HepG2 (cell line): ENCODE results near the gene ZNF507. TPM values are rescaled to one million over a fixed set of nuclear protein-coding genes. Genes with fewer than 3 reads are reported as not detected.

Source experiments
- CREB1 ChIP-seq, 2 experiments: fragments of 450-650 bp in 1 of 2; IDR thresholded peaks; 2 replicates each; pipeline ENCODE4 v1.6.1; 2016 to 2017; ENCODE audit warnings: control low read depth in 1 of 2, mild to moderate bottlenecking in 1 of 2, missing compliant biosample characterization in 1 of 2, missing genetic modification characterization in 1 of 2
- ELF3 ChIP-seq: IDR thresholded peaks from 2 replicates; pipeline ENCODE4 v1.6.1; 2016; ENCODE audit warnings: missing genetic modification reagents, missing compliant biosample characterization
- FOXA1 ChIP-seq, 2 experiments: fragments of 450-650 bp in 1 of 2; sonication (generic) in 1 of 2; formaldehyde crosslinking in 1 of 2; IDR thresholded peaks; 2 replicates each; pipeline versions ENCODE4 v1.4.0 to v1.6.1; 2016 to 2020; ENCODE audit warnings: missing genetic modification reagents in 1 of 2
- HMGA1 ChIP-seq: sonication (generic); formaldehyde crosslinking; conservative IDR thresholded peaks from 2 replicates; pipeline ENCODE4 v1.4.0; 2020; ENCODE audit warnings: missing genetic modification reagents
- HNRNPUL1 ChIP-seq: fragments of 200-400 bp; formaldehyde crosslinking; IDR thresholded peaks from 2 replicates; pipeline ENCODE4 v1.6.1; 2017; ENCODE audit warnings: low read depth, mild to moderate bottlenecking, low read length, moderate library complexity
- MYC ChIP-seq: sonication (generic); formaldehyde crosslinking; IDR thresholded peaks from 2 replicates; pipeline ENCODE4 v1.9.0; 2021; ENCODE audit warnings: missing genetic modification reagents, borderline replicate concordance
- PRMT3 ChIP-seq: sonication (generic); formaldehyde crosslinking; IDR thresholded peaks from 2 replicates; pipeline ENCODE4 v1.8.1; 2022; ENCODE audit warnings: low read depth, mild to moderate bottlenecking, moderate library complexity, missing genetic modification reagents, borderline replicate concordance
- SALL2 ChIP-seq: sonication (generic); formaldehyde crosslinking; IDR thresholded peaks from 2 replicates; pipeline ENCODE4 v1.8.1; 2023; ENCODE audit warnings: mild to moderate bottlenecking, missing genetic modification reagents, inconsistent platforms
- TARDBP ChIP-seq: sonication (generic); formaldehyde crosslinking; IDR thresholded peaks from 2 replicates; pipeline ENCODE4 v1.8.0; 2022; ENCODE audit warnings: mild to moderate bottlenecking, missing genetic modification reagents
- YEATS4 ChIP-seq: sonication (generic); formaldehyde crosslinking; IDR thresholded peaks from 2 replicates; pipeline ENCODE4 v1.4.0; 2020; ENCODE audit warnings: missing genetic modification reagents, borderline replicate concordance
- ZNF264 ChIP-seq: sonication (generic); formaldehyde crosslinking; IDR thresholded peaks from 2 replicates; pipeline ENCODE4 v1.4.0; 2020; ENCODE audit warnings: missing genetic modification reagents
- ZNF317 ChIP-seq: sonication (generic); formaldehyde crosslinking; IDR thresholded peaks from 2 replicates; pipeline ENCODE4 v1.5.0; 2020; ENCODE audit warnings: mild to moderate bottlenecking, missing genetic modification reagents
- ZNF432 ChIP-seq: sonication (generic); formaldehyde crosslinking; IDR thresholded peaks from 2 replicates; pipeline ENCODE4 v1.5.0; 2020; ENCODE audit warnings: missing genetic modification reagents, mild to moderate bottlenecking, borderline replicate concordance
- ZNF549 ChIP-seq: sonication (generic); formaldehyde crosslinking; IDR thresholded peaks from 2 replicates; pipeline ENCODE4 v1.5.0; 2020; ENCODE audit warnings: missing genetic modification reagents
- ZNF562 ChIP-seq: sonication (generic); formaldehyde crosslinking; IDR thresholded peaks from 2 replicates; pipeline ENCODE4 v1.8.0; 2022; ENCODE audit warnings: missing genetic modification reagents, borderline replicate concordance
- ZNF749 ChIP-seq: sonication (generic); formaldehyde crosslinking; IDR thresholded peaks from 2 replicates; pipeline ENCODE4 v1.8.0; 2022; ENCODE audit warnings: mild to moderate bottlenecking, missing genetic modification reagents, moderate library complexity, borderline replicate concordance
- ZNF768 ChIP-seq: sonication (generic); formaldehyde crosslinking; IDR thresholded peaks from 2 replicates; pipeline ENCODE4 v1.4.0; 2020; ENCODE audit warnings: missing genetic modification reagents
- polyA plus RNA-seq, 8 experiments: library from polyadenylated mRNA; depleted of rRNA in 3 of 8; stranded (reverse) in 7 of 8; unstranded in 1 of 8; fragments of >200 nt; fragmentation: Illumina TruSeq in 4 of 8; extraction: Trizol in 4 of 8; gene quantifications; 2 replicates each; pipeline versions ENCODE4 v1.2.1 to v1.2.3, GENCODE V29; 2011 to 2016; ENCODE audit warnings: low read depth in 4 of 8, missing spikeins in 1 of 8, mixed read lengths in 1 of 8; ENCODE audit not compliant: insufficient read depth in 1 of 8
- total RNA-seq, 5 experiments: library from RNA; depleted of rRNA; stranded (reverse); fragments of >200 nt; fragmentation: Illumina TruSeq; extraction: Trizol; gene quantifications; 2 replicates each; pipeline ENCODE4 v1.2.3, GENCODE V29; 2016; ENCODE audit warnings: low read depth in 1 of 5
- TF ChIP-seq, protein P1 (sequence below): sonication (generic); formaldehyde crosslinking; IDR thresholded peaks from 2 replicates; pipeline ENCODE4 v1.4.0; 2020; ENCODE audit warnings: missing genetic modification reagents; ENCODE audit errors: not compliant biosample characterization
- TF ChIP-seq, protein P2 (sequence below): sonication (generic); formaldehyde crosslinking; IDR thresholded peaks from 2 replicates; pipeline ENCODE4 v1.4.0; 2020; ENCODE audit warnings: mild to moderate bottlenecking, missing genetic modification reagents
- TF ChIP-seq, protein P3 (sequence below): sonication (generic); formaldehyde crosslinking; IDR thresholded peaks from 2 replicates; pipeline ENCODE4 v1.8.1; 2023; ENCODE audit warnings: missing genetic modification reagents, inconsistent platforms, borderline replicate concordance

The ZNF507 gene
- total and polyA plus RNA-seq, 2 of the 13 experiments (the other 11 are each of a cell fraction or from before 2014, with no cell fraction given): 7.3 to 10.9 TPM

DNA sequence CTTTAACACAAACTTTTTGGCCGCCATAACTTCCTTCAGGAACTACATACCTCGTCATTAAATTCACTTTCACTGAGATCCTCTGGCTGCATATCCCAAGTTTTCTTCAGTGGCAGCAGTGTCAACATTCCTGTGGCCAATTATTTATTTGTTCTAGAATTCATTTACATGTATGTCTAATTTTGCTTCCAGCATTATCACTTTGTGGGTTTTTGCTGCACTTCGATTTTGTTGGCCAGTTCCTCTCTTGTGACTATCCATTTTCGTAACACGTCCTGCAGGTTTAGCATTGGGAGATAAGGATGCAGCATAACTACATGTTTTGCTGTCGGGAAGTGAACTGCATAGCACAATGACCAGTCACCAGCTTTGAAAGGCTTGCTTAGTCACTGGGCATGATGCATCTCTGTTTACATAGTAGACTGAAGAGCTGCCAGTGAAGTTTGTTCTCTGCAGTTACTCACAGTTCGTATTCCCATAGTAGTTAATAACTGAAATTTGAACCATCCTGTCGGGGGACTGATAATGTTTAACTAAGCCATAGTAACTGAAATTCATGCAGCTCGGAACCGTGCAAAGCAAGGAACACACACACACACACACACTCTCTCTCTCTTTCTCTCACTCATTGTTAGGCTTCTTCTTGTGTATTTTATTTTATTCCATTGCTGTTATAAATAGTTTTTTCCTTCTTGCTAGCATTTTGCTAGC is 28.3 kb downstream of the ZNF507 start (continued):
- TF ChIP-seq HMGA1 (CRISPR knock-in tag) (no peak), FOXA1 (IDR thresholded peaks at IDR 0.05) (peak; percentile 73), FOXA1 (CRISPR knock-in tag; IDR thresholded peaks at IDR 0.05) (peak; percentile 96), ZNF768 (CRISPR knock-in tag) (no peak), ZNF562 (CRISPR knock-in tag) (no peak), CREB1 (IDR thresholded peaks at IDR 0.05) (peak; percentile 79), CREB1 (CRISPR knock-in tag; IDR thresholded peaks at IDR 0.05) (peak; percentile 74; the same call in 1 of the 2 replicates), ZNF749 (CRISPR knock-in tag) (no peak), HNRNPUL1 (peak; percentile 89), PRMT3 (CRISPR knock-in tag) (no peak), YEATS4 (no peak; the same call in 1 of the 2 replicates), SALL2 (CRISPR knock-in tag) (no peak), ZNF549 (CRISPR knock-in tag) (no peak), TARDBP (CRISPR knock-in tag) (peak; percentile 81; the same call in 1 of the 2 replicates), ZNF432 (CRISPR knock-in tag) (no peak), ELF3 (CRISPR knock-in tag) (peak; percentile 86), ZNF264 (CRISPR knock-in tag) (0 out of 2 replicates have a peak, but pooled peaks have one; percentile 38), ZNF317 (CRISPR knock-in tag) (no peak), MYC (CRISPR knock-in tag) (no peak)
- TF ChIP-seq, protein P1, sequence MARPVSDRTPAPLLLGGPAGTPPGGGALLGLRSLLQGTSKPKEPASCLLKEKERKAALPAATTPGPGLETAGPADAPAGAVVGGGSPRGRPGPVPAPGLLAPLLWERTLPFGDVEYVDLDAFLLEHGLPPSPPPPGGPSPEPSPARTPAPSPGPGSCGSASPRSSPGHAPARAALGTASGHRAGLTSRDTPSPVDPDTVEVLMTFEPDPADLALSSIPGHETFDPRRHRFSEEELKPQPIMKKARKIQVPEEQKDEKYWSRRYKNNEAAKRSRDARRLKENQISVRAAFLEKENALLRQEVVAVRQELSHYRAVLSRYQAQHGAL: no peak
- TF ChIP-seq, protein P2, sequence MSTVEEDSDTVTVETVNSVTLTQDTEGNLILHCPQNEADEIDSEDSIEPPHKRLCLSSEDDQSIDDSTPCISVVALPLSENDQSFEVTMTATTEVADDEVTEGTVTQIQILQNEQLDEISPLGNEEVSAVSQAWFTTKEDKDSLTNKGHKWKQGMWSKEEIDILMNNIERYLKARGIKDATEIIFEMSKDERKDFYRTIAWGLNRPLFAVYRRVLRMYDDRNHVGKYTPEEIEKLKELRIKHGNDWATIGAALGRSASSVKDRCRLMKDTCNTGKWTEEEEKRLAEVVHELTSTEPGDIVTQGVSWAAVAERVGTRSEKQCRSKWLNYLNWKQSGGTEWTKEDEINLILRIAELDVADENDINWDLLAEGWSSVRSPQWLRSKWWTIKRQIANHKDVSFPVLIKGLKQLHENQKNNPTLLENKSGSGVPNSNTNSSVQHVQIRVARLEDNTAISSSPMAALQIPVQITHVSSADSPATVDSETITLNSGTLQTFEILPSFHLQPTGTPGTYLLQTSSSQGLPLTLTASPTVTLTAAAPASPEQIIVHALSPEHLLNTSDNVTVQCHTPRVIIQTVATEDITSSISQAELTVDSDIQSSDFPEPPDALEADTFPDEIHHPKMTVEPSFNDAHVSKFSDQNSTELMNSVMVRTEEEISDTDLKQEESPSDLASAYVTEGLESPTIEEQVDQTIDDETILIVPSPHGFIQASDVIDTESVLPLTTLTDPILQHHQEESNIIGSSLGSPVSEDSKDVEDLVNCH (CRISPR knock-in tag): no peak
- TF ChIP-seq, protein P3, sequence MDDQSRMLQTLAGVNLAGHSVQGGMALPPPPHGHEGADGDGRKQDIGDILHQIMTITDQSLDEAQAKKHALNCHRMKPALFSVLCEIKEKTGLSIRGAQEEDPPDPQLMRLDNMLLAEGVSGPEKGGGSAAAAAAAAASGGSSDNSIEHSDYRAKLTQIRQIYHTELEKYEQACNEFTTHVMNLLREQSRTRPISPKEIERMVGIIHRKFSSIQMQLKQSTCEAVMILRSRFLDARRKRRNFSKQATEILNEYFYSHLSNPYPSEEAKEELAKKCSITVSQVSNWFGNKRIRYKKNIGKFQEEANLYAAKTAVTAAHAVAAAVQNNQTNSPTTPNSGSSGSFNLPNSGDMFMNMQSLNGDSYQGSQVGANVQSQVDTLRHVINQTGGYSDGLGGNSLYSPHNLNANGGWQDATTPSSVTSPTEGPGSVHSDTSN (CRISPR knock-in tag): no peak
